ENCODE data around the gene RBBP4.

- no peak for TF ChIP-seq MXI1 (conservative IDR thresholded peaks at IDR 0.05; ENCODE audit: poor library complexity, severe bottlenecking)
- no peak for TF ChIP-seq SMC3 (conservative IDR thresholded peaks at IDR 0.05; ENCODE audit: poor library complexity)
- TF ChIP-seq, protein P1, sequence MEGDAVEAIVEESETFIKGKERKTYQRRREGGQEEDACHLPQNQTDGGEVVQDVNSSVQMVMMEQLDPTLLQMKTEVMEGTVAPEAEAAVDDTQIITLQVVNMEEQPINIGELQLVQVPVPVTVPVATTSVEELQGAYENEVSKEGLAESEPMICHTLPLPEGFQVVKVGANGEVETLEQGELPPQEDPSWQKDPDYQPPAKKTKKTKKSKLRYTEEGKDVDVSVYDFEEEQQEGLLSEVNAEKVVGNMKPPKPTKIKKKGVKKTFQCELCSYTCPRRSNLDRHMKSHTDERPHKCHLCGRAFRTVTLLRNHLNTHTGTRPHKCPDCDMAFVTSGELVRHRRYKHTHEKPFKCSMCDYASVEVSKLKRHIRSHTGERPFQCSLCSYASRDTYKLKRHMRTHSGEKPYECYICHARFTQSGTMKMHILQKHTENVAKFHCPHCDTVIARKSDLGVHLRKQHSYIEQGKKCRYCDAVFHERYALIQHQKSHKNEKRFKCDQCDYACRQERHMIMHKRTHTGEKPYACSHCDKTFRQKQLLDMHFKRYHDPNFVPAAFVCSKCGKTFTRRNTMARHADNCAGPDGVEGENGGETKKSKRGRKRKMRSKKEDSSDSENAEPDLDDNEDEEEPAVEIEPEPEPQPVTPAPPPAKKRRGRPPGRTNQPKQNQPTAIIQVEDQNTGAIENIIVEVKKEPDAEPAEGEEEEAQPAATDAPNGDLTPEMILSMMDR (IDR thresholded peaks at IDR 0.05; ENCODE audit: poor library complexity, severe bottlenecking) = no peak
These were observed 16.0 kb downstream of the RBBP4 start for GRCh38 chr1:32666901-32667566.
